GM19468 (cell line): ENCODE data around the gene ITGB4.
"Not testable (repeated sequence)": the region's sequence is repeated elsewhere in the genome, so short reads cannot be mapped to it uniquely, and the experiment has no call there.

Source experiments
- ATAC-seq: cut with Tn5 transposase; IDR thresholded peaks from one replicate; pipeline ENCODE4 v1.9.1; 2021; ENCODE audit warnings: mild to moderate bottlenecking, moderate library complexity, moderate number of reproducible peaks; ENCODE audit not compliant: unreplicated experiment; ENCODE audit errors: extremely low read depth

ITGB4 gene

DNA sequence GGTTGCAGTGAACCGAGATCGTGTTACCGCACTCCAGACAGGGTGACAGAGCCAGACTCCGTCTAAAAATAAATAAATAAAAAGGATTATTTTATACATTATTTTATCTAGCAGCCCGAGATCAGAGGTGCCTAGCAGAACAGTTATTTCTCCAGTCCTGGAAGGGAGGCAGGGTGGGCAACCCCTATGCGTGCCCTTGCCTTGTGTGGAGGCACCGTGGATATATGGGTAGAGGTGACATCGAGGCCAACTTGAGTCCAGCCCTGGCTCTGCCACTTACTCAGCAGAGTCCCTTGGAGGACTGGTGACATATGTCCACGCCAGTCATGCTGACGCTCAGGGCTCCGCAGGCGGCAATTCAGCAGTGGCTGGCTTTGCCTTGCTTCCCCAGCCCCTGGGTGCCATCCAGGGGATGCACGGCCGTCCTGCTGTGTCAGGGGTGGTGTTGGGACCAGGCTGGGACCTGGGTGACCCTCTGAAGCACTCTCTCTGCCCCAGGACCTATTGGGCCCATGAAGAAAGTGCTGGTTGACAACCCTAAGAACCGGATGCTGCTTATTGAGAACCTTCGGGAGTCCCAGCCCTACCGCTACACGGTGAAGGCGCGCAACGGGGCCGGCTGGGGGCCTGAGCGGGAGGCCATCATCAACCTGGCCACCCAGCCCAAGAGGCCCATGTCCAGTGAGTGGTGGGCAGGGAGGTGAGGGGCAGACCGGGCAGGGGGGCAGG is 30.6 kb downstream of the ITGB4 start:
- no peak for ATAC-seq

DNA sequence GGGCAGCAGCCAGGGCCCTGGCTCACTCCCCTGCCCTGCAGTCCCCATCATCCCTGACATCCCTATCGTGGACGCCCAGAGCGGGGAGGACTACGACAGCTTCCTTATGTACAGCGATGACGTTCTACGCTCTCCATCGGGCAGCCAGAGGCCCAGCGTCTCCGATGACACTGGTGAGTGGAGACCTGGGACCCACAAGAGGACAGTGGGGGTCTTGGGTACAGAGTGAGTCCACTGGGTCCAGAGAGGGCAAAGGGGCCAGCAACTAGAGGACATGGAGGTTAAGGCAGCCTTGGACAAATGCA is 31.1 kb downstream of the ITGB4 start:
- ATAC-seq = no peak

DNA sequence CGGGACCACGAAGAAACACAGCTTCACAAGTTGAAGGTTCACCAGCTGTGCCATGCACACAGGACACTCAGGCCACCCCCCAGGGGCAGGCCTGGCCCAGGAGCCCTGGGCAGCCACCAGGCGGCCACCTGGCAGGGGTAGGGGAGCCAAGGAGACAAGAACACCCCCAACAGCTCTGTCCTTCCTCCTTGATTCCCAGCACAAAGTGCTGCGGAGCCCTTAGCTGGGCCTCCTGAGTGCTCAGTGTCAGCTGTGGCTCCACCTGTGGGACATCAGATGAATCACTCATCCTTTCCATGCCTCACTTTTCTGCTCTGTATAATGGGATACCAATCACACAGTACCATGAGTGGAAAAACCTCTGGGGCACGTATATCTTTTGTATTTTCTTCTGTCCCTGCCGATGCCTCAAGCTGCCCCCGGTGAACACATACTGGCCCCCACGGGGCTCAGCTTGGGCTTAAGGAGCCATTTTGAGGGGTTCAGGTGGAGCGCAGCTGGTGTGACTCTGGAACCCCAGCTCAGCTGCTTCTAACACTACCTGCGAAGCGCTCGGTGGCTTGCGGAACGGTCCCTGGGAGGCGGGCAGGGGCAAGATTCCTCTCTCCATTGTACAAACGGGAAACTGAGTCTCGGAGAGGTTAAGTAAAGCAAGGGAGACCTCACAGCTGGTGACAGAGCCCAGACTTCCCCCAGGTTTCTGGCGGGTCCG is 31.7 kb downstream of the ITGB4 start:
- no peak for ATAC-seq

DNA sequence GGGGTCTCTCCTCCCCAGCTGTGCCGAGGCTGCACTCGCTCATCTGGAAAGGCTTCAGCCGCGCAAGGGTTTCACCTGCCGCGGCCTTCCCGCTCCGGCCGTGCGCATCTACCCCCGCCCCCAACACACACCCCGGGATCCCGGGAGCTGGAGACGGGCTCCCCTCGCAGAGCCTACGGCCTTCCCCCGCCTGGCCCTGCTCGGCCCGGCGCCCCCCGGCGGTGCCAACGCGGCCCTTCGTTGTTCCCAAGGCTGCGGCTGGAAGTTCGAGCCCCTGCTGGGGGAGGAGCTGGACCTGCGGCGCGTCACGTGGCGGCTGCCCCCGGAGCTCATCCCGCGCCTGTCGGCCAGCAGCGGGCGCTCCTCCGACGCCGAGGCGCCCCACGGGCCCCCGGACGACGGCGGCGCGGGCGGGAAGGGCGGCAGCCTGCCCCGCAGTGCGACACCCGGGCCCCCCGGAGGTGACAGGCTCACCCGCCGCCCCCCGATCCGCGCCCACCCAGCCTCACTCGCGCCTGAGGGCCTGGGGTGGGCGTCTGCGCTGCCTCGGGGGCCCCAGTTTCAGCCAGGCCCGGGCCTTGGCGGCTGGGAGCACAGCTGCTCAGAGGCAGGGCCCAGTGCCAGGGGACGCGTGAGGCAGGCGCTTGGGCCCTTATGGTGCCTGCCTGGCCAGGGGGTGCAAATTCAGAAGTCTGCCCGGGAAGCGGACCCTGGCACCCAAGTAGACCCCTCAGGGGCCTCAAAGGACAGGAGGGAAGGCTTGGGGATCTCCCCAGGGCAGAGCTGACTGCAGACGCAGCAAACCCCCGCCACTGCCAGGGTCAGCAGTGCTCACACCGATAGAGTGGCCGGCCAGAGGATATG is 32.5 kb downstream of the ITGB4 start:
- no peak for ATAC-seq

DNA sequence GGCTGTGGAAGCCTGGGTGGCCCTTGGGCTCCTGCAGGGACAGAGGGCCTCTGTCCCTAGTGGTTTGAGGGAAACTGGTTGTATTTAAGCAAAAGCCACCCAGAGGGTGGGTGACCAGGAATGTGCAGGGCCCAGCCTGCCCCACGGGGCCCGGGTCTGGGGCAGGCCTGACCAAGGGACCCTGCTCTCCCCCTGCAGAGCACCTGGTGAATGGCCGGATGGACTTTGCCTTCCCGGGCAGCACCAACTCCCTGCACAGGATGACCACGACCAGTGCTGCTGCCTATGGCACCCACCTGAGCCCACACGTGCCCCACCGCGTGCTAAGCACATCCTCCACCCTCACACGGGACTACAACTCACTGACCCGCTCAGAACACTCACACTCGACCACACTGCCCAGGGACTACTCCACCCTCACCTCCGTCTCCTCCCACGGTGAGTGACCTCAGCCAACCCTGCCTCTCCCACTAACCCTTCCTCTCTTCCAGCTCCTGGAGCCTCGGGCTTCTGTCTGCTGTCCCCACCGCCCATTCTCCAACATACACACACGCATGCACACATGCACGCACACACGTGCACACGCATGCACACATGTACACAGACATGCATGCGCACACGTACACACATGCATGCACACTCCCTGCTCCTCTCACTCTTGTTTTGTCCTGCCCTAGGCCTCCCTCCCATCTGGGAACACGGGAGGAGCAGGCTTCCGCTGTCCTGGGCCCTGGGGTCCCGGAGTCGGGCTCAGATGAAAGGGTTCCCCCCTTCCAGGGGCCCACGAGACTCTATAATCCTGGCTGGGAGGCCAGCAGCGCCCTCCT is 33.3 kb downstream of the ITGB4 start:
- ATAC-seq = no peak

DNA sequence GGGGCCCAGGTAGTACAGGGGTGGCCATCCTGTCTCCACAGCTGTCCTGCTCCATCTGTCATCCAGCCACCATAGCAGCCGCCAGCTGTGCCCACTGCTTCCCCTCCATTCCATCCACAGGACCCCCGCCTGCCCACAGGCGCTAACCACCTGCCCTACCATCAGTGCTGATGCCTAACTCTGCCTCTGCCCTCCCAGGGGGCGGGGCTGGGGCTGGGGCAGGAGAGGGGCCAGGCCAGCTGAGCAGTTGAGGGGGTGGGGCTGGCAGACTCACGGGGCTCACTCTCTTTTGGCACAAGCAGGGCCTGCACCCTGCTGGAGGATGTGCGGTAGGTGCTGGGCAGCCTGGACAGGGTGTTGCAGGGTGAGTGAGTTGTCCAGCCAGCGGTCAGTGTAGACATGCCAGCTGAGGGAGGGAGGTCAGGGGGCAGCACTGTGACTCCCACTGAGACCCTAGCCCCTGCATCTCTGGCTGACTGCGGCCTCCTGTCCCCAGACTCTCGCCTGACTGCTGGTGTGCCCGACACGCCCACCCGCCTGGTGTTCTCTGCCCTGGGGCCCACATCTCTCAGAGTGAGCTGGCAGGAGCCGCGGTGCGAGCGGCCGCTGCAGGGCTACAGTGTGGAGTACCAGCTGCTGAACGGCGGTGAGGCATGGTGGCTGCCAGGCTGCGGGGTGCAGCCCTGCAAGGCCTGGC is 34.1 kb downstream of the ITGB4 start:
- no peak for ATAC-seq

DNA sequence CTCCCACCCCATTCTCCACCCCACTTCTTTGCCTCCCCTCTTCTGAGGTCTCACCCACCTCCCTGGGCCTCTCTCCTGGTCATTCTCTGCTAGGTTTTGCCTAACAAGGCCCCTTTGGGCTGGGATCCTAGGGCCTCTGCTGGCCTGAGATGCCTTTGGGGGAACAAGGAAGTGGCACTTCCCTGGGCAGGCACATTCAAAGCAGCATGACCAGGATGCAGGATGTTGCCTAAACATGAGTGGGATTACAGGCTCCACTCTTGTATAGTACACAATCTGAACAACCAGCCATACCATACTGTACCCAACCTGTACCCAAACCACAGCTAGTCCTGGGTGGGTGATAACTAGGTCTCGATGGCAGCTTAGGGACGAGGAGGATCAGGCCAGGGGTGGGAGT is 34.7 kb downstream of the ITGB4 start:
- no peak for ATAC-seq

DNA sequence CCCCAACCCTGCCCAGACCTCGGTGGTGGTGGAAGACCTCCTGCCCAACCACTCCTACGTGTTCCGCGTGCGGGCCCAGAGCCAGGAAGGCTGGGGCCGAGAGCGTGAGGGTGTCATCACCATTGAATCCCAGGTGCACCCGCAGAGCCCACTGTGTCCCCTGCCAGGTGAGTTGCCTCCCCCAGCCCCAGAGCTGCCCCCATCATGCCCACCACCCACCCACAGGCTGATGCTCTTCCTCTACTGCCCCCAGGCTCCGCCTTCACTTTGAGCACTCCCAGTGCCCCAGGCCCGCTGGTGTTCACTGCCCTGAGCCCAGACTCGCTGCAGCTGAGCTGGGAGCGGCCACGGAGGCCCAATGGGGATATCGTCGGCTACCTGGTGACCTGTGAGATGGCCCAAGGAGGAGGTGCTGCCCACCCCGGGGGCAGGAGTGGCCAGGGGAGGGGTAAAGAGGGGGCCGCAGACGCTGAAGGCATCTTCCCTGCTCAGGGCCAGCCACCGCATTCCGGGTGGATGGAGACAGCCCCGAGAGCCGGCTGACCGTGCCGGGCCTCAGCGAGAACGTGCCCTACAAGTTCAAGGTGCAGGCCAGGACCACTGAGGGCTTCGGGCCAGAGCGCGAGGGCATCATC is 35.3 kb downstream of the ITGB4 start:
- no peak for ATAC-seq

DNA sequence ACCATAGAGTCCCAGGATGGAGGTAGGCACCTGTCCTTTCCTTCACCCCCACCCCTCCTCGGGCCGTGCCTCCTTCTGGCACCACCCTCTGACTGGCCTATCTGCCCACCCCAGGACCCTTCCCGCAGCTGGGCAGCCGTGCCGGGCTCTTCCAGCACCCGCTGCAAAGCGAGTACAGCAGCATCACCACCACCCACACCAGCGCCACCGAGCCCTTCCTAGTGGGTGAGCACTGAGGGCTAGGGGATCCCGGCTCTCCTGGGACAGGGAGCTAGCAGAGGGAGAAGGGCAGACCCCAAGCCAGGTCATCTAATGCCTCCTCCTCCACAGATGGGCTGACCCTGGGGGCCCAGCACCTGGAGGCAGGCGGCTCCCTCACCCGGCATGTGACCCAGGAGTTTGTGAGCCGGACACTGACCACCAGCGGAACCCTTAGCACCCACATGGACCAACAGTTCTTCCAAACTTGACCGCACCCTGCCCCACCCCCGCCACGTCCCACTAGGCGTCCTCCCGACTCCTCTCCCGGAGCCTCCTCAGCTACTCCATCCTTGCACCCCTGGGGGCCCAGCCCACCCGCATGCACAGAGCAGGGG is 35.9 kb downstream of the ITGB4 start:
- ATAC-seq = no peak

DNA sequence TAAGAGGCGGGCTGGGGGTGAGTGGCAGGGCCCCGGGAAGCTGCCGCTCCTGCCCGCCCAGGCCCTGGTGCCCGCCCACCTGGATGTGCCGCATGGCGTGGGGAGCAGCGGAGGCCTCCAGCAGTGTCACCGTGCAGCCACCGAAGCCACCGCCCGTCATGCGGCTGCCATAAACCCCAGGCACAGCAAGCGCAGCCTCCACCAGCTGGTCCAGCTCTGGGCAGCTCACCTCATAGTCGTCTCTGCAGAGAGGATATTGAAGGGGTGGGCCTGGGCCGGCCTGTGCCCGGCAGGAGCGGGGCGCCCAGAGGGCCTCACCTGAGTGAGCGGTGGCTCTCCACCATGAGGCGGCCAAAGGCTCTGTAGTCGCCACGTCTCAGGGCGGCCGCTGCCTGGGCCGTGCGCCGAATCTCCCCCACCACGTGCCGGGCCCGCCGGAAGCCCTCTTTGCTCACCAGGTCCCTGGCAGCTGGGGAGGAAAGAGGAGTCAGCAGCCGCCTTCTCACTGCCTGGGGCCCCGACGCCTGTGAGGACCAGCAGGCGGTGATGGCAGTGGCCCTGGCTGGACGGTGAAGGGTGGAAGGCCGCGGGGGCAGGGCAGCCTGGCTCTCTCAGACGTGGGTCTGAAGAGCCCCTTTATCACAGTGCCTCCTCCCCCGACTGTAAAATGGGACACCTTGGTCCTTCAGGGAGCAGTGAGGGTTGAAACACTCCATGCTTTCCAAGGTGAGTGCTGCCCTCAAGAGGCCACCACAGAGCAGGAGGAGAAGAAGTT is 37.1 kb downstream of the ITGB4 start:
- ATAC-seq = no peak

DNA sequence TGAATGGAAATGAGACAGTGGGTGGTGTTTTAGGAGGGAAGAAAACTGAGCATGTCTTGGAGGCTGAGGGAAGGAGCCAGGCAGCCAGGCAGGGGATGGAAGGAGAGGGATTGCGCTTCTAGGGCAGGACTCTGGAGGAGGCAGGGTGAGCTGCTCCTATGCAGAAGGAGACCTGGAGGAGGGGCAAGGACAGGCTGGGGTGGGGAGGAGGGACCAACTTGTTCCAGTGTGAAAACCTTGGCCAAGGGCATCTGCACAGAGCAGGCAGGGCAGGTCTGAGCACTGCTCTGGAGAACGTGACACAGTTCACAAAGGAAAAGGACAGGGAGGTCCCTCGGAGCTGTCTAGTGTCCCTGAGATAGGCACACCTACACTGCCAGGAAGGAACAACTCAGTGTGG is 38.2 kb downstream of the ITGB4 start:
- no peak for ATAC-seq

DNA sequence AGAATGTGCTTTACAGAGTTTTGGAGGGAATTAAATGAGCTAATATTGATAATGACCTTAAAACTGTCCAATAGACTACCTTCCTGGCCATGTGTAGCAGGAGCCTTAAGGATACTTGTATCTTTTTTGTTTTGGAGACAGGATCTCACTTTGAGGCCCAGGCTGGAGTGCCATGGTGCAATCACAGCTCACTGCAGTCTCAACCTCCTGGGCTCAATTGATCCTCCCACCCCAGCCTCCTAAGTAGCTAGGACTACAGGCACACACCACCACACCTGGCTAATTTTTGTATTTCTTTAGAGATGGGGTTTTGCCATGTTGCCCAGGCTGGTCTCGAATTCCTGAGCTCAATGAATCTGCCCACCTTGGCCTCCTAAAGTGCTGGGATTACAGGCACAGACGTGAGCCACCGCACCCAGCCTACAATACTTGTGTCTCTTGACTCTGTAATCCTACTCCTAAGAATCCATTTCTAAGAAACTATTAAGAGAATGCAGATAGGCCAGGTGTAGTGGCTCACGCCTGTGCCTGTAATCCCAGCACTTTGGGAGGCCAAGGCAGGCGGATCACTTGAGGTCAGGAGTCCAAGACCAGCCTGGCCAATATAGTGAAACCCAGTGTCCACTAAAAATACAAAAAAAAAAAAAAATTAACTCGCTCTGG is 38.9 kb downstream of the ITGB4 start:
- not testable (repeated sequence) for ATAC-seq

DNA sequence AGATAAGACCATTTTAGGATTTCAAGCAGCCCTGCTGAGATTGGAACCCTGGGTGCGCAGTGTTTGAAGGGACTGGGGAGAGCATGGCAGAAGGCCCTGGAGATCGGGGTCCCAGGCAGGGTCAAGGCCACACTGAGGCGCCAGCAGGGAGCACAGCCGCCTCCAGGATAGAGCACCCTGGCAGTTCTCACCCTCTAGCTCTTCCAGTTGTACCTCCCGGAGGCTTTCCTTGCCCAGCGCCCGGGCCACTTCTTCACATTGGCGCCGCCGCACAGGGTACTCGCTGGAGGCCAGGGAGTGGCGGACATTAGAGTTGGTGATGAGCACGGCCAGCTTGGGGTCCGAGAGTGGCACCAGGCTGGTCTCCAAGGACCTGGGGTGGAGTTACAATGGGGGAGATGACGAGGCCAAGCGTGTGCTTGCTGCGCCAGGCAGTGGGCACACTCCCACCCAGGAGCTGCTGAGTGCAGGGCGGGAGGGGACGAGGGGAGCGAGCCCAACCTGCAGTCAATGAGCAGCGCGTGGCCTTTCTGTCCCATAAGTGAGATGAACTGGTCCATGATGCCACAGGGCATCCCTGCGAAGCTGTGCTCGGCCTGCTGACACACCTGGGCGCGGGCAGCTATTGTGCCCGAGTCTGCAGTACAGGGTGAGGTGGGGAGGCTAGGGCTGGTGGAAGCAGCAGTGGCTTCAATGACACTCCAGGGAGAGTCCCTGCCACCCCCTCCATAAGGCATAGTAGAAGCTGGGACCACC is 41.4 kb downstream of the ITGB4 start:
- ATAC-seq = no peak

DNA sequence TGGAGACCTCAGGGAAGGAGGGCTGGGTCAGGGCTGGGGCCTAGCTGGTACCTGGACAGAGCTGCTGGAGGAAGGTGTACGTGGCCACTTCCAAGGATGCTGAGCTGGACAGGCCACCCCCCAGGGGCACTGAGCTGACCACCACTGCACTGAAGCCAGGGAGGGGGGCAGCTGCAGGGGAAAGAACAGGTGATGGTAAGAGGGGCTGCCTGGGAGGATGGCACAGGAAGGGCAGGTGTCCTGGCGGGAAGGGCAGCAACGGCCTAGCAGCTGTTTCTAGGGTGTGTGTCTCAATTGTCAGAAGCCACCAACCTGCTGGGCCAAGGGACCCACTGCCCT is 42.0 kb downstream of the ITGB4 start:
- no peak for ATAC-seq

DNA sequence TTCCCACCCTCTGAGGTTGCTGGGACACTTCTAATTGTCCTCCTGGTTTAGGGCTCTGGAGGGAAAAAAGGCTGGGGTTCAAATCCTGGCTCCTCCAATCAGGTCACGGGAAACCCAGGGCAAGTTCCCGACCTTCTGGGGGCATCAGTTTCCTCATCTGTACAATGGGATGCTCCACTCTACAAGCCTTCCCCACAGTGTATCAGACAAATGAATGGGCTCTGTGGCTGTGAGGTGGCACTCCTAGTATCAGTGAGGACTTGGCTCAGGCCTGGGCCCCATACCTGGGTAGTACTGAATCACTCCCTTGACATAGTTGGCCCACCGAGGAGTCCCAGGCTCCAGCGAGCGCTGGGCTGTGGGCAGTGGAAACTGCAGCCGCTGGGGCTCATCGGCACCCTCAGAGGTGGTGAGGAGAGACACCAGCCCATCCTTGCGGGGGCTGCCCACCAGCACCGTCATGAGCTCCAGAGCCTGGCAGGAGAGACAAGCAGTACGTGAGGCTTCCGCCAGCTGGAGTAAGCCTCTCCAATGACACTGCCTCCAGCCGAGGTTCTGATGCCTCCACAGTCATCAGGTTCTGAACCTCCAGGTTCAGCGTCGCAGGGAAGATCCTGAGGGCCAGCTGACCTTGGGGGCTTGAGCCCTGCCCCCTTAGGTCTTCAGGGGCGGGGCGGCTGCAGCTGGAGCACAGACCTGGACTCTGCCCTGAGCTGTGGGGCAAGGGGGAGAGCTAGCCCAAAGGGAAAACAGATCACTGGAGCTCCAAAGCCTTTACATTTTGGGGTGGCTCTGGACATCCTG is 42.6 kb downstream of the ITGB4 start:
- no peak for ATAC-seq

DNA sequence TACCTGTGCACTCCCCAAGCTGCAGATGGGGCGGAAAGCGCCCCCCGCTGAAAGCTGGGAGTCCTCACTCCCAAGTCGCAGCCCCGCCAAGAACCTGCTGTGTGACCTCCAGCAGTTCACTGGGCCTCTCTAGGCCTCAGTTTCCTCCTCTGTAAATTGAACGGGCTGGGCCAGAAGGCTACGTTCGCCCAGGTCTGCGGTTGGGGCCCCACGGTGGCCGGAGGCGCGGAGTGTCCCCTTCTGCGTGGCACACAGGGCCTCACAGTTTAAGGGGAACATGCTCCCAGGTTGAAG is 43.1 kb downstream of the ITGB4 start:
- no peak for ATAC-seq
